CD14-positive monocyte (primary cell): ENCODE results near the gene TRRAP. TPM values are rescaled to one million over a fixed set of nuclear protein-coding genes. Genes with fewer than 3 reads are reported as not detected.

Experiments used
- DNase-seq, 3 donors: peaks; one replicate each; pipeline ENCODE4 v3.0.0-alpha.2; 2011 to 2022
- H2AFZ ChIP-seq: 2 replicates; pipeline ENCODE4 v1.6.0; 2012; ENCODE audit warnings: mild to moderate bottlenecking, low read depth, low read length, inconsistent platforms; ENCODE audit not compliant: insufficient read depth, poor library complexity, severe bottlenecking
- H3K27ac ChIP-seq, 2 donors: 1 replicate in 1 of 2; 2 replicates in 1 of 2; pipeline ENCODE4 v1.5.1; 2012 to 2013; ENCODE audit warnings: low read length in 2 of 2, control low read depth in 1 of 2, inconsistent platforms in 1 of 2, low read depth in 1 of 2, mild to moderate bottlenecking in 1 of 2
- H3K27me3 ChIP-seq, 2 donors: one replicate each; pipeline versions ENCODE4 v1.6.0 to v1.6.1; 2011 to 2013; ENCODE audit warnings: low read length in 2 of 2; ENCODE audit not compliant: control insufficient read depth in 2 of 2, insufficient read depth in 2 of 2
- H3K36me3 ChIP-seq, 2 donors: replicated peaks in 1 of 2; 1 replicate in 1 of 2; 2 replicates in 1 of 2; pipeline versions ENCODE4 v1.5.1 to v1.6.1; 2012 to 2013; ENCODE audit warnings: low read length in 2 of 2, control low read depth in 1 of 2, inconsistent platforms in 1 of 2, mild to moderate bottlenecking in 1 of 2; ENCODE audit not compliant: insufficient read depth in 2 of 2, control insufficient read depth in 1 of 2
- H3K4me1 ChIP-seq, 2 donors: 1 replicate in 1 of 2; 2 replicates in 1 of 2; pipeline versions ENCODE4 v1.5.1 to v1.6.1; 2012 to 2013; ENCODE audit warnings: low read length in 2 of 2, control low read depth in 1 of 2, inconsistent platforms in 1 of 2, mild to moderate bottlenecking in 1 of 2, moderate library complexity in 1 of 2; ENCODE audit not compliant: insufficient read depth in 2 of 2, control insufficient read depth in 1 of 2
- H3K4me2 ChIP-seq: replicated peaks from 2 replicates; pipeline ENCODE3; 2012; ENCODE audit warnings: low read length, moderate library complexity, mild to moderate bottlenecking; ENCODE audit not compliant: poor library complexity, severe bottlenecking; ENCODE audit errors: extremely low read depth
- H3K4me3 ChIP-seq, 3 experiments: fragments of 200-600 bp in 1 of 3; sonication (generic) in 1 of 3; replicated peaks in 1 of 3; 1 replicate in 2 of 3; 2 replicates in 1 of 3; pipeline ENCODE4 v1.5.1; 2011 to 2013; ENCODE audit warnings: low read length in 3 of 3, mild to moderate bottlenecking in 3 of 3, control low read depth in 2 of 3, low read depth in 2 of 3, inconsistent platforms in 1 of 3, moderate library complexity in 1 of 3
- H3K79me2 ChIP-seq: 2 replicates; pipeline ENCODE4 v1.6.0; 2012; ENCODE audit warnings: mild to moderate bottlenecking, control low read depth, inconsistent platforms, low read length, moderate library complexity; ENCODE audit not compliant: insufficient read depth
- H3K9ac ChIP-seq: 2 replicates; pipeline ENCODE4 v1.6.0; 2017; ENCODE audit warnings: low read length, mild to moderate bottlenecking; ENCODE audit not compliant: insufficient read depth, poor library complexity, severe bottlenecking
- H3K9me3 ChIP-seq, 2 donors: replicated peaks in 1 of 2; 1 replicate in 1 of 2; 2 replicates in 1 of 2; pipeline versions ENCODE4 v1.5.1 to v1.6.1; 2012 to 2013; ENCODE audit warnings: low read length in 2 of 2, control low read depth in 1 of 2; ENCODE audit not compliant: control insufficient read depth in 1 of 2, insufficient read depth in 1 of 2
- H4K20me1 ChIP-seq: 2 replicates; pipeline ENCODE4 v1.6.0; 2012; ENCODE audit warnings: mild to moderate bottlenecking, low read length, control low read depth, moderate library complexity; ENCODE audit not compliant: insufficient read depth
- H3K27ac Mint-ChIP-seq, 7 donors: one replicate each; pipeline ENCODE4 v1.8.0; 2020; ENCODE audit warnings: mild to moderate bottlenecking in 7 of 7, mixed read lengths in 7 of 7, moderate library complexity in 6 of 7, inconsistent platforms in 2 of 7
- H3K27me3 Mint-ChIP-seq, 3 donors: one replicate each; pipeline ENCODE4 v1.8.0; 2021 to 2022; ENCODE audit warnings: low read depth in 3 of 3, mild to moderate bottlenecking in 3 of 3, mixed read lengths in 3 of 3, moderate library complexity in 3 of 3, inconsistent platforms in 1 of 3
- H3K36me3 Mint-ChIP-seq, 2 donors: one replicate each; pipeline ENCODE4 v1.8.0; 2020; ENCODE audit warnings: mixed read lengths in 2 of 2, inconsistent platforms in 1 of 2, mild to moderate bottlenecking in 1 of 2
- H3K4me1 Mint-ChIP-seq: one replicate; pipeline ENCODE4 v1.8.0; 2020; ENCODE audit warnings: mild to moderate bottlenecking, mixed read lengths
- H3K4me3 Mint-ChIP-seq, 2 donors: one replicate each; pipeline ENCODE4 v1.8.0; 2020; ENCODE audit warnings: mild to moderate bottlenecking in 2 of 2, mixed read lengths in 2 of 2, moderate library complexity in 1 of 2
- H3K9me3 Mint-ChIP-seq, 7 donors: one replicate each; pipeline ENCODE4 v1.8.0; 2020 to 2022; ENCODE audit warnings: mixed read lengths in 7 of 7, mild to moderate bottlenecking in 6 of 7, moderate library complexity in 6 of 7, inconsistent platforms in 2 of 7
- CTCF ChIP-seq: fragments of 200-600 bp; IDR thresholded peaks from one replicate; pipeline ENCODE4 v1.8.0; 2022; ENCODE audit warnings: antibody characterized with exemption, mild to moderate bottlenecking
- WGBS: methylation state at CpG from one replicate; pipeline ENCODE4 v1.1.5; 2013; ENCODE audit warnings: missing lambda C conversion rate; ENCODE audit not compliant: insufficient coverage; 5-methylcytosine and 5-hydroxymethylcytosine counted together
- intact Hi-C, 2 donors: fragments of 100-400 bp; cut with micrococcal nuclease; formaldehyde crosslinking; loops; one replicate each; pipeline versions ENCODE4 v1.15.0 to v1.15.1; 2023
- polyA plus RNA-seq, 3 donors: library from polyadenylated mRNA; depleted of rRNA in 1 of 3; unstranded in 2 of 3; stranded (reverse) in 1 of 3; fragments of 300-500 nt in 2 of 3; fragments of >200 nt in 1 of 3; fragmentation: Illumina TruSeq in 2 of 3; gene quantifications; 1 replicate in 2 of 3; 2 replicates in 1 of 3; pipeline ENCODE4 v1.2.3, GENCODE V29; 2012 to 2021
- small RNA-seq: library from RNA; depleted of rRNA; stranded (forward); fragments of <200 nt; gene quantifications from one replicate; pipeline ENCODE3, GENCODE V24; 2012; ENCODE audit warnings: low read depth; ENCODE audit not compliant: insufficient read length

Gene TRRAP
- polyA plus RNA-seq, 3 donors: 0.67 to 12.2 (median 1.2) TPM

- Histone ChIP-seq H3K4me2 (no peak overlapping the region), H3K9me3 (no peaks in the 10 kb centered on the region), H3K36me3 (peaks cover 14 to 36% of the 10 kb centered on the region in 2 donors), H4K20me1 (peaks cover 51% of the 10 kb centered on the region), H3K4me1 (no peaks in the 10 kb centered on the region), H3K79me2 (peaks cover 23% of the 10 kb centered on the region), H3K27ac (no peak overlapping the region), H3K4me3 (no peak overlapping the region), H3K27me3 (no peaks in the 10 kb centered on the region), H3K9ac (no peak overlapping the region), H2AFZ (no peak overlapping the region)
- no peak overlapping the region for H3K4me3 Mint-ChIP-seq
- peaks cover 27 to 51% of the 10 kb centered on the region in 2 donors for H3K36me3 Mint-ChIP-seq
- peaks cover 0 to 2% (median 0%) of the 10 kb centered on the region in 3 donors for H3K27me3 Mint-ChIP-seq
- no peak overlapping the region for H3K27ac Mint-ChIP-seq
- H3K4me1 Mint-ChIP-seq: peaks cover 6% of the 10 kb centered on the region
- no peak for TF ChIP-seq CTCF
- intact Hi-C loops: no loop called here
- no CpG with 5 or more reads among the region's 6 CpGs for WGBS
- DNase-seq: no peak
- H3K9me3 Mint-ChIP-seq: no peaks in the 10 kb centered on the region
Measured at GRCh38 chr7:99061001-99061776, 182.9 kb downstream of the TRRAP start.

Small RNA genes lying within 50 kb of the gene (small RNA-seq; reads per million reads assigned to genes)
- gene MIR3609: 27.9 reads per million, percentile 90 among the genes with 10 or more reads in this experiment

Other genes starting within 250 kb of the TRRAP start
- gene TMEM130, start 8.5 kb upstream of the TRRAP start, polyA plus RNA-seq: under 1 TPM in 1 of 3 donors, not detected in 2; 0.05 TPM